ENCODE data around the gene KLF11. TPM values are rescaled to one million over a fixed set of nuclear protein-coding genes. Genes with fewer than 3 reads are reported as not detected.
A peak's percentile ranks its signal among the peaks of the same experiment; 100 is the strongest.

The KLF11 gene
- total and polyA plus RNA-seq, 2 experiments from 2014 or later: 10.2 to 11.3 TPM

- no peak for DNase-seq (ENCODE audit: low spot score)
- H3K79me2 ChIP-seq: no peaks in the 10 kb centered on the region
- no peaks in the 10 kb centered on the region for H4K20me1 ChIP-seq (ENCODE audit: insufficient read depth, poor library complexity, severe bottlenecking)
- TF ChIP-seq EZH2 (IDR thresholded peaks at IDR 0.05; ENCODE audit: borderline replicate concordance) (no peak), EZH2phosphoT487 (IDR thresholded peaks at IDR 0.05; ENCODE audit: low read depth, severe bottlenecking, unreplicated experiment) (no peak)
- TF ChIP-seq, protein P1, sequence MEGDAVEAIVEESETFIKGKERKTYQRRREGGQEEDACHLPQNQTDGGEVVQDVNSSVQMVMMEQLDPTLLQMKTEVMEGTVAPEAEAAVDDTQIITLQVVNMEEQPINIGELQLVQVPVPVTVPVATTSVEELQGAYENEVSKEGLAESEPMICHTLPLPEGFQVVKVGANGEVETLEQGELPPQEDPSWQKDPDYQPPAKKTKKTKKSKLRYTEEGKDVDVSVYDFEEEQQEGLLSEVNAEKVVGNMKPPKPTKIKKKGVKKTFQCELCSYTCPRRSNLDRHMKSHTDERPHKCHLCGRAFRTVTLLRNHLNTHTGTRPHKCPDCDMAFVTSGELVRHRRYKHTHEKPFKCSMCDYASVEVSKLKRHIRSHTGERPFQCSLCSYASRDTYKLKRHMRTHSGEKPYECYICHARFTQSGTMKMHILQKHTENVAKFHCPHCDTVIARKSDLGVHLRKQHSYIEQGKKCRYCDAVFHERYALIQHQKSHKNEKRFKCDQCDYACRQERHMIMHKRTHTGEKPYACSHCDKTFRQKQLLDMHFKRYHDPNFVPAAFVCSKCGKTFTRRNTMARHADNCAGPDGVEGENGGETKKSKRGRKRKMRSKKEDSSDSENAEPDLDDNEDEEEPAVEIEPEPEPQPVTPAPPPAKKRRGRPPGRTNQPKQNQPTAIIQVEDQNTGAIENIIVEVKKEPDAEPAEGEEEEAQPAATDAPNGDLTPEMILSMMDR (IDR thresholded peaks at IDR 0.05; ENCODE audit: poor library complexity): no peak
- H2AFZ ChIP-seq: no peak overlapping the region
- H3K36me3 ChIP-seq (replicated peaks; ENCODE audit: insufficient read depth, low read depth): no peaks in the 10 kb centered on the region
- no peak overlapping the region for H3K4me3 ChIP-seq
- no peak overlapping the region for H3K4me2 ChIP-seq
- no peak overlapping the region for H3K27ac ChIP-seq
- H3K9me3 ChIP-seq (ENCODE audit: low read depth): no peaks in the 10 kb centered on the region
- H3K9me2 ChIP-seq (replicated peaks; ENCODE audit: insufficient read depth): no peaks in the 10 kb centered on the region
- WGBS (ENCODE audit: low lambda C conversion rate, missing lambda C conversion rate): 91% methylated on average over 13 of the region's 13 CpGs
- H3K27me3 ChIP-seq: peaks cover 42% of the 10 kb centered on the region
- no peaks in the 10 kb centered on the region for H3K4me1 ChIP-seq (ENCODE audit: insufficient read depth)
These were observed 31.8 kb downstream of the KLF11 start for GRCh38 chr2:10075101-10075500.

DNA sequence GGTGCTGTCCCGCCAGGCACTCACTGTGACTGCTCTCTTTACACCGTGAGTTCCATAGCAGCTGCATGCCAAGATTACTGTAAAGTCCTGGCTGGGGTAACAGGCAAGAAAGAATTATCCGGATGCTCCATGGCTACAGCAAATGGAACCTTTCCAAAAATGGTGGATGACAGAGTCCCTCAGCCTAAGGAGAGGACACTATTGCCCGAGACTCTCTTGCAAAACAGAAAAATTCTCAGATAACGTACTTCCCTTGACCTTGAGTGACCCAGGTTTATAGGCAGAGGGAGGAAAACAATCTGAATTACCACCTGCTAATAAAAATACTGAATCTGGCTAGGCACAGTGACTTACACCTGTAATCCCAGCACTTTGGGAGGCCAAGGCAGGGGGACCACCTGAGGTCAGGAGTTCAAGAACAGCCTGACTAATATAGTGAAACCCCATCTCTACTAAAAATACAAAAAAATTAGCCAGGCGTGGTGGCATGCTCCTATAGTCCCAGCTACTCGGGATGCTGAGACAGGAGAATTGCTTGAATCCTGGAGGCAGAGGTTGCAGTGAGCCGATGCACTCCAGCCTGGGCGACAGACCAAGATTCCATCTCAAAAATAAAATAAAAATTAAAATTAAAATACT is 32.3 kb downstream of the KLF11 start:
- no peaks in the 10 kb centered on the region for H4K20me1 ChIP-seq (ENCODE audit: insufficient read depth, poor library complexity, severe bottlenecking)
- TF ChIP-seq EZH2 (IDR thresholded peaks at IDR 0.05; ENCODE audit: borderline replicate concordance) (no peak), EZH2phosphoT487 (IDR thresholded peaks at IDR 0.05; ENCODE audit: low read depth, severe bottlenecking, unreplicated experiment) (no peak)
- TF ChIP-seq, protein P1 (IDR thresholded peaks at IDR 0.05; ENCODE audit: poor library complexity): no peak
- H3K4me3 ChIP-seq: no peak overlapping the region
- H3K36me3 ChIP-seq (replicated peaks; ENCODE audit: insufficient read depth, low read depth): no peaks in the 10 kb centered on the region
- WGBS (ENCODE audit: low lambda C conversion rate, missing lambda C conversion rate): 75% methylated on average over 9 of the region's 9 CpGs
- no peaks in the 10 kb centered on the region for H3K79me2 ChIP-seq
- peaks cover 4% of the 10 kb centered on the region for H3K4me1 ChIP-seq (ENCODE audit: insufficient read depth)
- no peak for DNase-seq (ENCODE audit: low spot score)
- H3K9me3 ChIP-seq (ENCODE audit: low read depth): no peaks in the 10 kb centered on the region
- no peak overlapping the region for H3K4me2 ChIP-seq
- no peaks in the 10 kb centered on the region for H3K9me2 ChIP-seq (replicated peaks; ENCODE audit: insufficient read depth)
- no peak overlapping the region for H2AFZ ChIP-seq
- peaks cover 46% of the 10 kb centered on the region for H3K27me3 ChIP-seq
- H3K27ac ChIP-seq: no peak overlapping the region

GRCh38 chr2:10076511-10076910 is 33.2 kb downstream of the KLF11 start:
- 78% methylated on average over 13 of the region's 13 CpGs for WGBS (ENCODE audit: low lambda C conversion rate, missing lambda C conversion rate)
- Histone ChIP-seq H3K9me3 (ENCODE audit: low read depth) (no peaks in the 10 kb centered on the region), H3K4me1 (ENCODE audit: insufficient read depth) (peaks cover 5% of the 10 kb centered on the region), H2AFZ (no peak overlapping the region), H4K20me1 (ENCODE audit: insufficient read depth, poor library complexity, severe bottlenecking) (no peaks in the 10 kb centered on the region), H3K9me2 (replicated peaks; ENCODE audit: insufficient read depth) (no peaks in the 10 kb centered on the region), H3K4me2 (no peak overlapping the region), H3K27me3 (peaks cover 54% of the 10 kb centered on the region), H3K36me3 (replicated peaks; ENCODE audit: insufficient read depth, low read depth) (no peaks in the 10 kb centered on the region), H3K79me2 (no peaks in the 10 kb centered on the region), H3K4me3 (no peak overlapping the region), H3K27ac (no peak overlapping the region)
- DNase-seq (ENCODE audit: low spot score): peak; percentile 2
- TF ChIP-seq, protein P1 (IDR thresholded peaks at IDR 0.05; ENCODE audit: poor library complexity): no peak
- no peak for TF ChIP-seq EZH2phosphoT487 (IDR thresholded peaks at IDR 0.05; ENCODE audit: low read depth, severe bottlenecking, unreplicated experiment)
- TF ChIP-seq EZH2 (IDR thresholded peaks at IDR 0.05; ENCODE audit: borderline replicate concordance): no peak

All from hepatocyte (in vitro differentiated cells).